ENCODE data around the gene DSTYK. TPM values are rescaled to one million over a fixed set of nuclear protein-coding genes. Genes with fewer than 3 reads are reported as not detected.

DSTYK gene
- total RNA-seq, 1 experiment from 2014 or later, result 6.3 TPM

DNA sequence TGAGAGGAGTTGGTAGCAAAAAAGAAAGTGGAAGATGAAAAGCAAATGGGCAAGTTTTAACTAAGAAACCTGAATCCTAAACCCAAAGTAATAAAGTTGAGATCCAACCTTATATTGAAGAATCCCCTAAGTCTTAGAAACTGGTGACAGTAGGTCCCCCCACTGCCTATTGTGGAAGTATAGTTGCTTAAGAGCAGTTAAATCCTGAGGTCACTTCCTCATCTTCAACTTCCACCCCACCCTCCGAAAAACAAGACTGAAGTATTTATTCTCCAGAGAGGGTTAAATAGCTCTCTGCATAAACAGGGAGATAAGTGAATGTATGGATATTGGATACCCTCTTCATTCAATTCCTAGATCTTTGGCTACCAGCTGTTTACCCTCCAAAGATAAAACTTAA is 3.3 kb upstream of the DSTYK start:
- BruUV-seq (replicated peaks), result no TSS peak
- peaks cover 4% of the 10 kb centered on the region; the same call in 1 of the 2 replicates for H3K4me1 ChIP-seq
- H3K36me3 ChIP-seq (ENCODE audit: control insufficient read depth, insufficient read depth, low read length), result no peaks in the 10 kb centered on the region
- no peak for TF ChIP-seq CTCF (IDR thresholded peaks at IDR 0.05; ENCODE audit: insufficient read depth in 1 of 2, low read depth in 1 of 2, low read length in 1 of 2, severe bottlenecking in 1 of 2, unreplicated experiment in 1 of 2)
- Mint-ChIP-seq H3K27ac (ENCODE audit: unreplicated experiment) (no peak overlapping the region), H3K4me1 (ENCODE audit: low read depth, unreplicated experiment) (peaks cover 13% of the 10 kb centered on the region), H3K9me3 (ENCODE audit: unreplicated experiment) (no peaks in the 10 kb centered on the region), H3K36me3 (ENCODE audit: insufficient read depth, unreplicated experiment) (peaks cover 6% of the 10 kb centered on the region), H3K4me3 (ENCODE audit: unreplicated experiment) (no peak overlapping the region), H3K27me3 (ENCODE audit: insufficient read depth, unreplicated experiment) (peaks cover 4% of the 10 kb centered on the region)
- no peaks in the 10 kb centered on the region for H3K9me3 ChIP-seq
- ChIA-PET POLR2A (no interaction called here), CTCF (interaction anchor here (0.5 to 0.6 kb wide), 2 partner anchors 15 to 57 kb away, joined by 3 read pairs; no protein-coding TSS in a partner anchor)
- no peak overlapping the region for H3K4me3 ChIP-seq (ENCODE audit: low read depth, low read length)
- H3K27me3 ChIP-seq (replicated peaks; ENCODE audit: control insufficient read depth, insufficient read depth, low read length), result no peaks in the 10 kb centered on the region
- intact Hi-C loops (cut with micrococcal nuclease; ENCODE audit: unreplicated experiment), result loop anchor here (5.0 kb wide), 1 partner anchor 92 kb away; the partner anchor contains the start of gene RBBP5
- DNase-seq, result no peak

GRCh38 chr1:205211839-205212536 is 486 bp upstream of the DSTYK start:
- no TSS peak for BruUV-seq (replicated peaks)
- peak overlapping the region; percentile 97 for H3K4me3 Mint-ChIP-seq (ENCODE audit: unreplicated experiment)
- peak overlapping the region; percentile 94 for H3K27ac Mint-ChIP-seq (ENCODE audit: unreplicated experiment)
- TF ChIP-seq CTCF (IDR thresholded peaks at IDR 0.05; ENCODE audit: insufficient read depth in 1 of 2, low read depth in 1 of 2, low read length in 1 of 2, severe bottlenecking in 1 of 2, unreplicated experiment in 1 of 2), result no peak
- peak overlapping the region; percentile 89 for H3K4me3 ChIP-seq (ENCODE audit: low read depth, low read length)
- H3K27me3 Mint-ChIP-seq (ENCODE audit: insufficient read depth, unreplicated experiment), result no peaks in the 10 kb centered on the region
- peaks cover 13% of the 10 kb centered on the region for H3K4me1 Mint-ChIP-seq (ENCODE audit: low read depth, unreplicated experiment)
- POLR2A ChIA-PET, result no interaction called here
- intact Hi-C loops (cut with micrococcal nuclease; ENCODE audit: unreplicated experiment), result loop anchor here (2.0 to 5.0 kb wide), 2 partner anchors 15 to 90 kb away; partner anchors contain the start of genes RBBP5 and TMCC2
- no peaks in the 10 kb centered on the region for H3K9me3 Mint-ChIP-seq (ENCODE audit: unreplicated experiment)
- no peaks in the 10 kb centered on the region for H3K36me3 ChIP-seq (ENCODE audit: control insufficient read depth, insufficient read depth, low read length)
- no peaks in the 10 kb centered on the region for H3K27me3 ChIP-seq (replicated peaks; ENCODE audit: control insufficient read depth, insufficient read depth, low read length)
- no peak for DNase-seq
- H3K36me3 Mint-ChIP-seq (ENCODE audit: insufficient read depth, unreplicated experiment), result peaks cover 6% of the 10 kb centered on the region
- H3K9me3 ChIP-seq, result no peaks in the 10 kb centered on the region
- peaks cover 4% of the 10 kb centered on the region; the same call in 1 of the 2 replicates for H3K4me1 ChIP-seq
- CTCF ChIA-PET, result no interaction called here

- POLR2A ChIA-PET, result no interaction called here
Measured at GRCh38 chr1:205210756-205211168, 740 bp downstream of the DSTYK start.

More at GRCh38 chr1:205210756-205211168, 740 bp downstream of the DSTYK start:
- intact Hi-C loops (cut with micrococcal nuclease; ENCODE audit: unreplicated experiment), result loop anchor here (2.0 to 5.0 kb wide), 2 partner anchors 16 to 88 kb away; partner anchors contain the start of genes RBBP5 and TMCC2
- BruUV-seq (replicated peaks), result no TSS peak
- Histone ChIP-seq H3K36me3 (ENCODE audit: control insufficient read depth, insufficient read depth, low read length) (no peaks in the 10 kb centered on the region), H3K27me3 (replicated peaks; ENCODE audit: control insufficient read depth, insufficient read depth, low read length) (no peaks in the 10 kb centered on the region), H3K4me3 (ENCODE audit: low read depth, low read length) (peak overlapping the region; percentile 89), H3K9me3 (no peaks in the 10 kb centered on the region), H3K4me1 (peaks cover 4% of the 10 kb centered on the region; the same call in 1 of the 2 replicates)
- no peak for TF ChIP-seq CTCF (IDR thresholded peaks at IDR 0.05; ENCODE audit: insufficient read depth in 1 of 2, low read depth in 1 of 2, low read length in 1 of 2, severe bottlenecking in 1 of 2, unreplicated experiment in 1 of 2)
- DNase-seq, result no peak
- Mint-ChIP-seq H3K4me3 (ENCODE audit: unreplicated experiment) (peak overlapping the region; percentile 97), H3K9me3 (ENCODE audit: unreplicated experiment) (no peaks in the 10 kb centered on the region), H3K27ac (ENCODE audit: unreplicated experiment) (peak overlapping the region; percentile 94), H3K36me3 (ENCODE audit: insufficient read depth, unreplicated experiment) (peaks cover 6% of the 10 kb centered on the region), H3K4me1 (ENCODE audit: low read depth, unreplicated experiment) (peaks cover 13% of the 10 kb centered on the region), H3K27me3 (ENCODE audit: insufficient read depth, unreplicated experiment) (no peaks in the 10 kb centered on the region)
- CTCF ChIA-PET, result no interaction called here
